HEK293 (cell line): ENCODE measurements around the gene WWOX.

Experiments used
- AEBP2 ChIP-seq: fragments of 450-650 bp; formaldehyde crosslinking; IDR thresholded peaks from 2 replicates; pipeline ENCODE4 v1.5.1; 2016; ENCODE audit warnings: missing biosample characterization, missing genetic modification characterization, borderline replicate concordance
- ATF2 ChIP-seq: fragments of 450-650 bp; formaldehyde crosslinking; IDR thresholded peaks from 2 replicates; pipeline ENCODE4 v1.5.1; 2016; ENCODE audit warnings: missing biosample characterization, missing genetic modification characterization, low read depth
- GLIS1 ChIP-seq: fragments of 450-650 bp; formaldehyde crosslinking; IDR thresholded peaks from 2 replicates; pipeline ENCODE4 v1.5.1; 2016; ENCODE audit warnings: missing biosample characterization, missing genetic modification characterization
- HOXC10 ChIP-seq: sonication (generic); formaldehyde crosslinking; IDR thresholded peaks from 2 replicates; pipeline ENCODE4 v1.8.1; 2023; ENCODE audit warnings: mild to moderate bottlenecking, missing genetic modification reagents
- KLF7 ChIP-seq: fragments of 450-650 bp; formaldehyde crosslinking; IDR thresholded peaks from 2 replicates; pipeline ENCODE4 v1.5.1; 2016; ENCODE audit warnings: missing biosample characterization, missing genetic modification characterization, borderline replicate concordance
- KLF8 ChIP-seq: fragments of 450-650 bp; formaldehyde crosslinking; IDR thresholded peaks from 2 replicates; pipeline ENCODE4 v1.5.1; 2016; ENCODE audit warnings: missing biosample characterization, missing genetic modification characterization
- PRDM4 ChIP-seq: fragments of 450-650 bp; formaldehyde crosslinking; IDR thresholded peaks from 2 replicates; pipeline ENCODE4 v1.5.1; 2017; ENCODE audit warnings: missing biosample characterization, missing genetic modification characterization
- SP2 ChIP-seq: fragments of 450-650 bp; formaldehyde crosslinking; IDR thresholded peaks from 2 replicates; pipeline ENCODE4 v1.5.1; 2016; ENCODE audit warnings: missing biosample characterization, missing genetic modification characterization
- TCF7L2 ChIP-seq: IDR thresholded peaks from 2 replicates; pipeline ENCODE4 v1.6.1; 2011; ENCODE audit warnings: low read depth, mild to moderate bottlenecking, inconsistent platforms, low read length, moderate library complexity, borderline replicate concordance
- TRIM28 ChIP-seq: IDR thresholded peaks from 2 replicates; pipeline ENCODE4 v1.6.1; 2011; ENCODE audit warnings: low read length, control low read depth, borderline replicate concordance
- WT1 ChIP-seq: fragments of 450-650 bp; formaldehyde crosslinking; IDR thresholded peaks from 2 replicates; pipeline ENCODE4 v1.5.1; 2016; ENCODE audit warnings: missing biosample characterization, missing genetic modification characterization
- ZBTB1 ChIP-seq: fragments of 450-650 bp; formaldehyde crosslinking; IDR thresholded peaks from 2 replicates; pipeline ENCODE4 v1.5.1; 2016; ENCODE audit warnings: missing biosample characterization, missing genetic modification characterization
- ZBTB10 ChIP-seq: fragments of 450-650 bp; formaldehyde crosslinking; IDR thresholded peaks from 2 replicates; pipeline ENCODE4 v1.5.1; 2016; ENCODE audit warnings: missing biosample characterization, missing genetic modification characterization
- ZBTB17 ChIP-seq: fragments of 450-650 bp; formaldehyde crosslinking; IDR thresholded peaks from 2 replicates; pipeline ENCODE4 v1.5.1; 2016; ENCODE audit warnings: missing biosample characterization, missing genetic modification characterization
- ZBTB21 ChIP-seq: fragments of 450-650 bp; formaldehyde crosslinking; IDR thresholded peaks from 2 replicates; pipeline ENCODE4 v1.5.1; 2017; ENCODE audit warnings: missing biosample characterization, missing genetic modification characterization
- ZBTB48 ChIP-seq: fragments of 450-650 bp; formaldehyde crosslinking; IDR thresholded peaks from 2 replicates; pipeline ENCODE4 v1.5.1; 2016; ENCODE audit warnings: missing biosample characterization, missing genetic modification characterization
- ZBTB7A ChIP-seq: fragments of 450-650 bp; formaldehyde crosslinking; IDR thresholded peaks from 2 replicates; pipeline ENCODE4 v1.5.1; 2016; ENCODE audit warnings: low read depth, missing biosample characterization, missing genetic modification characterization
- ZNF16 ChIP-seq: fragments of 450-650 bp; formaldehyde crosslinking; IDR thresholded peaks from 2 replicates; pipeline ENCODE4 v1.5.1; 2016; ENCODE audit warnings: low read depth, missing biosample characterization, missing genetic modification characterization
- ZNF184 ChIP-seq: fragments of 450-650 bp; IDR thresholded peaks from 2 replicates; pipeline ENCODE4 v1.5.1; 2018; ENCODE audit warnings: missing biosample characterization, mild to moderate bottlenecking, missing genetic modification characterization
- ZNF223 ChIP-seq: fragments of 450-650 bp; formaldehyde crosslinking; IDR thresholded peaks from 2 replicates; pipeline ENCODE4 v1.5.1; 2016; ENCODE audit warnings: missing biosample characterization, missing genetic modification characterization
- ZNF239 ChIP-seq: fragments of 450-650 bp; formaldehyde crosslinking; IDR thresholded peaks from 2 replicates; pipeline ENCODE4 v1.5.1; 2016; ENCODE audit warnings: missing biosample characterization, missing genetic modification characterization
- ZNF266 ChIP-seq: fragments of 450-650 bp; formaldehyde crosslinking; IDR thresholded peaks from 2 replicates; pipeline ENCODE4 v1.5.1; 2016; ENCODE audit warnings: missing biosample characterization, missing genetic modification characterization, low read depth
- ZNF280C ChIP-seq: fragments of 450-650 bp; formaldehyde crosslinking; IDR thresholded peaks from 2 replicates; pipeline ENCODE4 v1.5.1; 2016; ENCODE audit warnings: missing biosample characterization, missing genetic modification characterization
- ZNF423 ChIP-seq: fragments of 450-650 bp; formaldehyde crosslinking; IDR thresholded peaks from 2 replicates; pipeline ENCODE4 v1.5.1; 2016; ENCODE audit warnings: missing biosample characterization, missing genetic modification characterization
- ZNF426 ChIP-seq: fragments of 450-650 bp; formaldehyde crosslinking; IDR thresholded peaks from 2 replicates; pipeline ENCODE4 v1.5.1; 2017; ENCODE audit warnings: missing biosample characterization, missing genetic modification characterization, mild to moderate bottlenecking, inconsistent platforms, moderate library complexity
- ZNF501 ChIP-seq: fragments of 450-650 bp; formaldehyde crosslinking; IDR thresholded peaks from 2 replicates; pipeline ENCODE4 v1.5.1; 2016; ENCODE audit warnings: missing biosample characterization, missing genetic modification characterization
- ZNF549 ChIP-seq: fragments of 450-650 bp; IDR thresholded peaks from 2 replicates; pipeline ENCODE4 v1.5.1; 2018; ENCODE audit warnings: missing biosample characterization, missing genetic modification characterization, mild to moderate bottlenecking, inconsistent platforms, moderate library complexity
- ZNF561 ChIP-seq: fragments of 450-650 bp; IDR thresholded peaks from 2 replicates; pipeline ENCODE4 v1.5.1; 2018; ENCODE audit warnings: missing biosample characterization, missing genetic modification characterization, borderline replicate concordance
- ZNF624 ChIP-seq: fragments of 450-650 bp; formaldehyde crosslinking; IDR thresholded peaks from 2 replicates; pipeline ENCODE4 v1.5.1; 2017; ENCODE audit warnings: missing biosample characterization, missing genetic modification characterization
- ZSCAN16 ChIP-seq: fragments of 450-650 bp; formaldehyde crosslinking; IDR thresholded peaks from 2 replicates; pipeline ENCODE4 v1.5.1; 2016; ENCODE audit warnings: missing biosample characterization, missing genetic modification characterization

The WWOX gene

GRCh38 chr16:78748220-78748929 is 648.9 kb downstream of the WWOX start (continued):
- TF ChIP-seq WT1 (peak; percentile 75; the same call in 1 of the 2 replicates), ZNF223 (tag by site-specific recombination) (no peak), ZBTB17 (peak; percentile 73), ZBTB7A (tag by site-specific recombination) (no peak), TRIM28 (peak; percentile 33; the same call in 1 of the 2 replicates), ZNF423 (tag by site-specific recombination) (no peak), KLF7 (tag by site-specific recombination) (peak; percentile 51; the same call in 1 of the 2 replicates), ZNF280C (tag by site-specific recombination) (no peak), PRDM4 (peak; percentile 89), ATF2 (tag by site-specific recombination) (peak; percentile 41; the same call in 1 of the 2 replicates), ZNF16 (tag by site-specific recombination) (no peak), ZNF426 (tag by site-specific recombination) (no peak), ZNF561 (peak; percentile 79), ZNF501 (tag by site-specific recombination) (no peak; the same call in 1 of the 2 replicates), ZBTB10 (tag by site-specific recombination) (no peak), GLIS1 (tag by site-specific recombination) (peak; percentile 89), TCF7L2 (no peak), ZBTB48 (tag by site-specific recombination) (peak; percentile 90), HOXC10 (no peak), ZNF184 (tag by site-specific recombination) (0 out of 2 replicates have a peak, but pooled peaks have one; percentile 17), ZNF266 (tag by site-specific recombination) (no peak), ZNF624 (no peak), SP2 (no peak), ZNF549 (tag by site-specific recombination) (no peak), ZBTB21 (tag by site-specific recombination) (0 out of 2 replicates have a peak, but pooled peaks have one; percentile 44), KLF8 (tag by site-specific recombination) (0 out of 2 replicates have a peak, but pooled peaks have one; percentile 25), ZBTB1 (tag by site-specific recombination) (peak; percentile 59; the same call in 1 of the 2 replicates), ZNF239 (no peak), AEBP2 (no peak), ZSCAN16 (tag by site-specific recombination) (peak; percentile 32; the same call in 1 of the 2 replicates)
